Transverse colon (tissue), 4 donors: Measurements from ENCODE around the gene KCNQ2.

ENCODE experiments used
- EP300 ChIP-seq: sonication (generic); formaldehyde crosslinking; IDR thresholded peaks from one replicate; pipeline ENCODE4 v1.6.1; 2017; ENCODE audit warnings: antibody characterized with exemption, low read depth
- POLR2A ChIP-seq: fragments of 450-650 bp; IDR thresholded peaks from one replicate; pipeline ENCODE4 v1.6.1; 2016; ENCODE audit warnings: antibody characterized with exemption, mild to moderate bottlenecking, moderate library complexity
- POLR2AphosphoS5 ChIP-seq, 3 donors: sonication (generic); formaldehyde crosslinking; IDR thresholded peaks; one replicate each; pipeline ENCODE4 v1.6.1; 2016; ENCODE audit warnings: antibody characterized with exemption in 3 of 3
- TF ChIP-seq, protein P1 (sequence below), 5 experiments: fragments of 200-600 bp in 3 of 5; fragments of 450-650 bp in 2 of 5; sonication (generic) in 3 of 5; IDR thresholded peaks; 1 replicate in 2 of 5; 2 replicates in 3 of 5; pipeline ENCODE4 v1.5.1; 2016 to 2017; ENCODE audit warnings: antibody characterized with exemption in 5 of 5, inconsistent platforms in 3 of 5, mild to moderate bottlenecking in 2 of 5, moderate library complexity in 1 of 5

DNA sequence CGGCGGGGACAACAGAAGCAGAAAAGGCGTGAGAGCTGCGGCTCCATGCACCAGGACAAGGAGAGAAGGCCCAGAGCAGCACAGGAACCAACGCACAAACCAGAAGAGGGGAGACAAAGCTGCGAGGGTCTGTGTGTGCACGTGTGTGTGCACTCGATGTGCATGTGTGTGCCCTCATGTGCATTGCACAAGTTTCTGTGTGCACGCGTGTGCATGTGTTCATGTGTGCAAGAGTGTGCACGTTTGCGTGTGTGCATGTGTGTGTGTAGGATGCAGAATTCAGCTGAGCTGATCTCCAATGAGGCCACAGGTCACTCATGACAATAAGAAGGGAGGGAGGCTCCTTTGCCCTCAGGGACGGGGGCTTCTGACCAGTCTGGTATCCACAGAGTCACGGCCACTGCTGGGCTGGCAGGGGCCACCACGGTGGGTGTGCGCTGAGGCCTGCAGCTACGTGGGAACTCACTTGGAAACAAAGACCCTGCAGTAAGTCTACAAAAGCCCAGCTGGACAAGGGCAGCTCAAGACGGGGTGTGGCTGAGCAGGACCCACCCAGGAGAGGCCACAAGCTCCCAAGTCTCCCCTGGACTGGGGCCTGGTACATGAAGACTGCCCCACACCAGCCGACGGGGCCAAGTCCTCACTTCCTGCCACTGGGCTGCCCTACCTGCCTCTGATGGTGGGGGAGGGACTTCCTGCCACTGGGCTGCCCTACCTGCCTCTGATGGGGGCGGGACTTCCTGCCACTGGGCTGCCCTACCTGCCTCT, 63.2 kb downstream of the KCNQ2 start:
- TF ChIP-seq, protein P1, sequence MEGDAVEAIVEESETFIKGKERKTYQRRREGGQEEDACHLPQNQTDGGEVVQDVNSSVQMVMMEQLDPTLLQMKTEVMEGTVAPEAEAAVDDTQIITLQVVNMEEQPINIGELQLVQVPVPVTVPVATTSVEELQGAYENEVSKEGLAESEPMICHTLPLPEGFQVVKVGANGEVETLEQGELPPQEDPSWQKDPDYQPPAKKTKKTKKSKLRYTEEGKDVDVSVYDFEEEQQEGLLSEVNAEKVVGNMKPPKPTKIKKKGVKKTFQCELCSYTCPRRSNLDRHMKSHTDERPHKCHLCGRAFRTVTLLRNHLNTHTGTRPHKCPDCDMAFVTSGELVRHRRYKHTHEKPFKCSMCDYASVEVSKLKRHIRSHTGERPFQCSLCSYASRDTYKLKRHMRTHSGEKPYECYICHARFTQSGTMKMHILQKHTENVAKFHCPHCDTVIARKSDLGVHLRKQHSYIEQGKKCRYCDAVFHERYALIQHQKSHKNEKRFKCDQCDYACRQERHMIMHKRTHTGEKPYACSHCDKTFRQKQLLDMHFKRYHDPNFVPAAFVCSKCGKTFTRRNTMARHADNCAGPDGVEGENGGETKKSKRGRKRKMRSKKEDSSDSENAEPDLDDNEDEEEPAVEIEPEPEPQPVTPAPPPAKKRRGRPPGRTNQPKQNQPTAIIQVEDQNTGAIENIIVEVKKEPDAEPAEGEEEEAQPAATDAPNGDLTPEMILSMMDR (IDR thresholded peaks at IDR 0.05), result no peak
- TF ChIP-seq POLR2AphosphoS5 (IDR thresholded peaks at IDR 0.05) (no peak), POLR2A (no peak), EP300 (no peak)
